ENCODE measurements around the gene NLRP10. TPM values are rescaled to one million over a fixed set of nuclear protein-coding genes. Genes with fewer than 3 reads are reported as not detected.

NLRP10 gene
- total and polyA plus RNA-seq, 2 donors (not counting 3 experiments of a cell fraction or from before 2014, with no cell fraction given) = not detected

GRCh38 chr11:7944123-7944522 lies 21.1 kb downstream of the NLRP10 start:
- Histone ChIP-seq H3K9me1 (replicated peaks; ENCODE audit: control insufficient read depth, extremely low read depth, insufficient read depth, low read length) (no peaks in the 10 kb centered on the region), H3K27ac (ENCODE audit: insufficient read depth, low read depth, low read length) (no peak overlapping the region), H3K9me3 (replicated peaks; ENCODE audit: control insufficient read depth, insufficient read depth, low read length) (no peaks in the 10 kb centered on the region), H3K79me2 (ENCODE audit: control insufficient read depth, insufficient read depth, low read length) (no peaks in the 10 kb centered on the region), H3K4me3 (replicated peaks in 1 of 3; ENCODE audit: insufficient read depth in 1 of 3, low read depth in 1 of 3, low read length in 3 of 3) (no peak overlapping the region), H4K20me1 (replicated peaks; ENCODE audit: control insufficient read depth, extremely low read depth, insufficient read depth, low read length) (no peaks in the 10 kb centered on the region), H3K36me3 (ENCODE audit: control insufficient read depth in 2 of 2, extremely low read depth in 1 of 2, insufficient read depth in 2 of 2, low read length in 2 of 2) (no peaks in the 10 kb centered on the region), H3K27me3 (ENCODE audit: control insufficient read depth in 2 of 2, insufficient read depth in 2 of 2, low read length in 2 of 2) (peaks cover 6 to 21% of the 10 kb centered on the region in 2 experiments), H3K4me2 (ENCODE audit: insufficient read depth, low read length) (no peak overlapping the region), H2AFZ (ENCODE audit: low read depth, low read length) (no peak overlapping the region), H3K4me1 (ENCODE audit: control insufficient read depth, extremely low read depth, insufficient read depth, low read length) (no peaks in the 10 kb centered on the region), H3K9ac (replicated peaks; ENCODE audit: extremely low read depth, insufficient read depth, low read length) (no peak overlapping the region)
- dilution Hi-C loops (cut with MboI; ENCODE audit: extremely low pct_ligation_motif_present, low sequenced_read_pairs) = no loop called here
- intact Hi-C loops (cut with micrococcal nuclease) = no loop called here
- no TSS peak for BruUV-seq (replicated peaks)
- TF ChIP-seq GATA2 (IDR thresholded peaks at IDR 0.05; ENCODE audit: insufficient read depth, insufficient read length, low read depth, low read length) (no peak), EZH2 (IDR thresholded peaks at IDR 0.05; ENCODE audit: borderline replicate concordance, low read depth, low read length, severe bottlenecking) (no peak), JUN (IDR thresholded peaks at IDR 0.05; ENCODE audit: borderline replicate concordance, insufficient read depth, insufficient read length, low read depth) (no peak), MAX (IDR thresholded peaks at IDR 0.05; ENCODE audit: insufficient read depth, insufficient read length) (no peak), POLR2AphosphoS5 (IDR thresholded peaks at IDR 0.05; ENCODE audit: insufficient read depth, low read depth, low read length) (no peak), CTCF (IDR thresholded peaks at IDR 0.05; ENCODE audit: extremely low read depth in 1 of 2, insufficient read depth in 1 of 2, low read depth in 1 of 2, low read length in 2 of 2) (no peak), POLR2A (IDR thresholded peaks at IDR 0.05; ENCODE audit: low read depth, low read length) (no peak), MYC (IDR thresholded peaks at IDR 0.05; ENCODE audit: low read depth, low read length) (no peak)
- ChIA-PET POLR2A (no interaction called here), CTCF (no interaction called here)
- FAIRE-seq (no peak), DNase-seq (ENCODE audit: low read depth, low spot score) (no peak)

All from endothelial cell of umbilical vein (primary cell).